ENCODE results near the gene CDK6. TPM values are rescaled to one million over a fixed set of nuclear protein-coding genes. Genes with fewer than 3 reads are reported as not detected.
A peak's percentile ranks its signal among the peaks of the same experiment; 100 is the strongest.

CDK6 gene
- total RNA-seq, 1 donor = 45.6 TPM

DNA sequence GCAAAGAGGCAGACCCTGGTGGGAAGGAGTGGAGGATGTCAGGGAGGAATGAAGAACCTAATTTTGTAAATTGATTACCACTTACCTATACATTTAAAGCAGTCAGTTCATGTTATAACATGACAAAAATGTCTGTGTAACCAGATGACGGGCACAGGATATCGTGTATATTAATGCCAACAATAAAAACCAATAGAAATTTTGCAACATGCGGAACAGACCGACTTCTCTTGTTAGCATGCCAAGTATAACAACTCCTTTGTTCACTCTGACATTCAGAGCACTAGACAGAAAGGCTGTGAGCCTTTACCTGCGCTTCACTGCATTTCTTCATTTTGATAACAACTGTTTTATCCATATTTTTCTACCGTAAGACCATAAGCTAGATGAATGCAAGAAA, 29.9 kb downstream of the CDK6 start:
- Histone ChIP-seq H3K4me1 (ENCODE audit: insufficient read depth, low read length) (peaks cover 30% of the 10 kb centered on the region), H3K4me3 (ENCODE audit: insufficient read depth, low read length) (no peak overlapping the region), H3K27me3 (ENCODE audit: insufficient read depth, low read length) (no peaks in the 10 kb centered on the region), H3K9me3 (ENCODE audit: low read depth, low read length) (no peaks in the 10 kb centered on the region), H3K4me2 (ENCODE audit: insufficient read depth, low read length) (no peak overlapping the region), H2AFZ (ENCODE audit: low read length) (no peak overlapping the region), H3K79me2 (ENCODE audit: insufficient read depth, low read length) (peaks cover 94% of the 10 kb centered on the region), H4K20me1 (ENCODE audit: insufficient read depth, low read length) (no peaks in the 10 kb centered on the region), H3K27ac (ENCODE audit: low read depth, low read length) (no peak overlapping the region), H3K36me3 (ENCODE audit: insufficient read depth, low read length) (no peaks in the 10 kb centered on the region)
- TF ChIP-seq, protein P1, sequence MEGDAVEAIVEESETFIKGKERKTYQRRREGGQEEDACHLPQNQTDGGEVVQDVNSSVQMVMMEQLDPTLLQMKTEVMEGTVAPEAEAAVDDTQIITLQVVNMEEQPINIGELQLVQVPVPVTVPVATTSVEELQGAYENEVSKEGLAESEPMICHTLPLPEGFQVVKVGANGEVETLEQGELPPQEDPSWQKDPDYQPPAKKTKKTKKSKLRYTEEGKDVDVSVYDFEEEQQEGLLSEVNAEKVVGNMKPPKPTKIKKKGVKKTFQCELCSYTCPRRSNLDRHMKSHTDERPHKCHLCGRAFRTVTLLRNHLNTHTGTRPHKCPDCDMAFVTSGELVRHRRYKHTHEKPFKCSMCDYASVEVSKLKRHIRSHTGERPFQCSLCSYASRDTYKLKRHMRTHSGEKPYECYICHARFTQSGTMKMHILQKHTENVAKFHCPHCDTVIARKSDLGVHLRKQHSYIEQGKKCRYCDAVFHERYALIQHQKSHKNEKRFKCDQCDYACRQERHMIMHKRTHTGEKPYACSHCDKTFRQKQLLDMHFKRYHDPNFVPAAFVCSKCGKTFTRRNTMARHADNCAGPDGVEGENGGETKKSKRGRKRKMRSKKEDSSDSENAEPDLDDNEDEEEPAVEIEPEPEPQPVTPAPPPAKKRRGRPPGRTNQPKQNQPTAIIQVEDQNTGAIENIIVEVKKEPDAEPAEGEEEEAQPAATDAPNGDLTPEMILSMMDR (IDR thresholded peaks at IDR 0.05; ENCODE audit: extremely low read depth, low read depth, low read length) = no peak
- DNase-seq (ENCODE audit: insufficient read length, low spot score, missing footprints) = no peak

DNA sequence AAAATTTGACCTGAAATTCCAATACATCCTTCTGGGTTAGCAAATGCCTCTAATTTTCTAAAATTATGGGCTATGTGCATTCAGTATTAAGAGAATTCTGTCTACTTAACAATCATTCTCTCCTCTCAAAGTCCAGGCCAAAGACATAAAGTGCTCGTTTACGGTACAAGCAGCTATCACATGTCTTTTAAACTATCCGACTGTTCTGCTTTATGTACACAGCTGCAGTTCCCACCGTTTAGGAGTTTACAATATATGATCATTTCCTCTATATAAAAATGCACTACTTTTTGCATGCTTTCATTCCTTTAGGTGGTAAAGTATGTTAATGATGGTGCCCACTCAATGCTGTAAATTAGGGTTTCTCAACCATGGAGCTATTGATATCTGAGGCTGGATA, 34.0 kb downstream of the CDK6 start:
- Histone ChIP-seq H3K27ac (ENCODE audit: low read depth, low read length) (no peak overlapping the region), H3K4me3 (ENCODE audit: insufficient read depth, low read length) (no peak overlapping the region), H3K4me1 (ENCODE audit: insufficient read depth, low read length) (peaks cover 15% of the 10 kb centered on the region), H3K9me3 (ENCODE audit: low read depth, low read length) (no peaks in the 10 kb centered on the region), H2AFZ (ENCODE audit: low read length) (no peak overlapping the region), H3K79me2 (ENCODE audit: insufficient read depth, low read length) (peaks cover 94% of the 10 kb centered on the region), H3K4me2 (ENCODE audit: insufficient read depth, low read length) (no peak overlapping the region), H4K20me1 (ENCODE audit: insufficient read depth, low read length) (peaks cover 3% of the 10 kb centered on the region), H3K27me3 (ENCODE audit: insufficient read depth, low read length) (no peaks in the 10 kb centered on the region), H3K36me3 (ENCODE audit: insufficient read depth, low read length) (no peaks in the 10 kb centered on the region)
- DNase-seq (ENCODE audit: insufficient read length, low spot score, missing footprints) = no peak
- TF ChIP-seq, protein P1 (IDR thresholded peaks at IDR 0.05; ENCODE audit: extremely low read depth, low read depth, low read length) = no peak

DNA sequence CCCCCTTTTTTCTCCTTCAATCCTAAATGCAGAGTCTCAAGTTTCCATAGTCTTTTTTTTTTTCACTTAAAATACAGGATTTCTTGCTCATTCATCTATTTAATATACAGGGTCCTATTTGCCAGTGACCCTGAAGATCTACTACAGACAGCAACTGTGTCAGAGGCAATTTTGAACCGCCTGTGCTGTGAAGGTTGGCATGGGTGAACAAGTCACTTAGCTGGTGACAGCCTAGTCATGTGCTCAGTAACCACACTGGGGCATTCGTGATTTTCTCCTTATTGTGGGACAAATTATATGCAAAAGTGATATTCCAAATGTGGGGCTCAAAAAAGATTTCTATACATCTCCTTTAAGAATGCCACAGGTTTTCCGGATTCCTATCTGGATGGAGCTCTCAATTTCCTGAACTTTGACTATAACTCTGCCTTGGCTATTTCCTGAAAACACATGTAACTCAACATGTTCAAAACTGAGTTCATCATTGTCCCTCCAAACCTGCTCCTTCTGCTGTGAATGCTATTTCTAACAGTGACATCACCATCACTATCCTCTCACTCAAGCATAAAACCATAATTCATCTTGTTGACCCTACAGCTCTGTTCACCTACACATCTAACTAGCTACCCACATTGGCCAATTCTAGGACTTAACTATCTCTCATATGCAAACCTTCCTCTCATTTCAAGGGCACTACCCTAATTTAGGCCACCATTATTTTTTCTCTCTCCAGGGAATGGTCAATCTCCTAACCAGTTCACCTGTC, 36.7 kb downstream of the CDK6 start:
- no peaks in the 10 kb centered on the region for H3K36me3 ChIP-seq (ENCODE audit: insufficient read depth, low read length)
- no peak overlapping the region for H3K4me2 ChIP-seq (ENCODE audit: insufficient read depth, low read length)
- H3K4me3 ChIP-seq (ENCODE audit: insufficient read depth, low read length) = no peak overlapping the region
- H3K9me3 ChIP-seq (ENCODE audit: low read depth, low read length) = no peaks in the 10 kb centered on the region
- peaks cover 96% of the 10 kb centered on the region for H3K79me2 ChIP-seq (ENCODE audit: insufficient read depth, low read length)
- no peak overlapping the region for H3K27ac ChIP-seq (ENCODE audit: low read depth, low read length)
- H3K4me1 ChIP-seq (ENCODE audit: insufficient read depth, low read length) = peaks cover 30% of the 10 kb centered on the region
- no peak overlapping the region for H2AFZ ChIP-seq (ENCODE audit: low read length)
- no peak for DNase-seq (ENCODE audit: insufficient read length, low spot score, missing footprints)
- H4K20me1 ChIP-seq (ENCODE audit: insufficient read depth, low read length) = peaks cover 3% of the 10 kb centered on the region
- no peaks in the 10 kb centered on the region for H3K27me3 ChIP-seq (ENCODE audit: insufficient read depth, low read length)
- TF ChIP-seq, protein P1 (IDR thresholded peaks at IDR 0.05; ENCODE audit: extremely low read depth, low read depth, low read length) = no peak

DNA sequence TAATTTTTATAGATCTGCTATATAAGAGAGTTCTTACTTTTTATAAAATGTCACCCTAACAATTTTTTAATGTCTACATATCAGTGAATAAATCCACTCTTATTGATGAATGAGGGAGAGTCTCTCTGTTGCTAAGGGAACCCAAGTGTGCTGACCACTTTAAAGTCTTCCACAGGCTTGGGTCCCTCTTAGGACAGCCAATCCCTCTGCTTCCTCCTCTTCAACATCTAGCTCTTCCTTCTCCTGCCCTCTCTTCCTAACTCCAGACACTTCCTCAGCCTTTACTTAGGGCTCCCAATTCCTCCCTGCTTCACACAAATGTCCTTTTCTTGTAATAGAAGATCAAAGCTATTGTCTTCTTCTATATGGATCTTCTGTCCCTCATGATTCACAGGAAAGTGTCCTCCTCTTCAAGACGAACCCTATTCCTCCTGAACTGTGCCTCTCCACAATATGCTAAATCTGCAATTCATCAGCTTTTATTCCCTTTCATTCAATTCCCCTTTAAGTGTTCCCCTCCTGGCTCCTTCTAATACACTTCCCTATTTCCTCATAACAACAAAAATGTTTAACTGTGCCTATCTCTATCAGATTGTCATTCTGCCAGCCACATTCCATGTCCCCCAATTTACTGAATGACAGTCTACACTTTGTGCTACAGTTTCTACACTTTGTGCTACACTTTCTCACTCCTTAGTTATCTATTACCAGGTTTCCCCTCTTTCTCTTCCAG, 37.7 kb downstream of the CDK6 start:
- no peak overlapping the region for H3K4me3 ChIP-seq (ENCODE audit: insufficient read depth, low read length)
- no peaks in the 10 kb centered on the region for H3K27me3 ChIP-seq (ENCODE audit: insufficient read depth, low read length)
- peaks cover 3% of the 10 kb centered on the region for H4K20me1 ChIP-seq (ENCODE audit: insufficient read depth, low read length)
- no peaks in the 10 kb centered on the region for H3K36me3 ChIP-seq (ENCODE audit: insufficient read depth, low read length)
- DNase-seq (ENCODE audit: insufficient read length, low spot score, missing footprints) = peak; percentile 19
- H3K79me2 ChIP-seq (ENCODE audit: insufficient read depth, low read length) = peaks cover 96% of the 10 kb centered on the region
- no peak overlapping the region for H2AFZ ChIP-seq (ENCODE audit: low read length)
- TF ChIP-seq, protein P1 (IDR thresholded peaks at IDR 0.05; ENCODE audit: extremely low read depth, low read depth, low read length) = no peak
- no peak overlapping the region for H3K4me2 ChIP-seq (ENCODE audit: insufficient read depth, low read length)
- no peaks in the 10 kb centered on the region for H3K9me3 ChIP-seq (ENCODE audit: low read depth, low read length)
- H3K27ac ChIP-seq (ENCODE audit: low read depth, low read length) = no peak overlapping the region
- H3K4me1 ChIP-seq (ENCODE audit: insufficient read depth, low read length) = peaks cover 38% of the 10 kb centered on the region
